A549 treated with AZD9567 at 1 μM for 4 hours (cell line): Measurements from ENCODE around the gene KRTAP5-9. TPM values are rescaled to one million over a fixed set of nuclear protein-coding genes. Genes with fewer than 3 reads are reported as not detected.

Experiments used
- total RNA-seq: library from RNA; stranded (reverse); fragments of 200-300 nt; extraction: Qiagen RNA extraction; gene quantifications from 5 replicates; pipeline ENCODE4 v1.2.3, GENCODE V29; 2022; ENCODE audit not compliant: insufficient read depth

Gene KRTAP5-9
- 0.07 TPM in 1 of 5 replicates, not detected in the others for total RNA-seq

DNA sequence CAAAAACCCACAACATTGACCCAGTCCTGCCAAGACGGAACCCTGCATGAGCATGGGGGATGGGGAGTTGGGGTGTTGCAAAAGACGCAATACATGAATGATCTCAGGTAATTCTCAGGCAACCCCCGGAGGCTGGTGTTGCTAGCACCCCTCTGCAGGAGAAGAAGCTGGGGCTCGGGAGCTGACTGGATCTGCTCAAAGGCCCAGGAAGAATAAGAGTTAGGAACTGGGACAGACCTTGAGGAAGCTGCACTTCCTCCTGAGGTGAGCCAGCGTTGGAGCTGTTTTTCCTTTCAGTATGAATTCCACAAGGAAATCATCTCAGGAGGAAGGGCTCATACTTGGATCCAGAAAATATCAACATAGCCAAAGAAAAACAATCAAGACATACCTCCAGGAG lies at the start of gene KRTAP5-9:
Gene KRTAP5-9, plus strand, starts transcription at position 301 of the 400 bp plus-strand sequence. CDS start 238 bp downstream, outside the sequence.

GRCh38 chr11:71526796-71527575 lies 21.2 kb upstream of the KRTAP5-9 start, which contains the start of gene KRTAP5-7:
Gene KRTAP5-7 (plus strand): TSS chr11:71527267. CDS start chr11:71527301, 34 bp downstream.

GRCh38 chr11:71537977-71538665 lies 10.1 kb upstream of the KRTAP5-9 start, which contains the start of gene KRTAP5-8:
Gene KRTAP5-8 (plus strand): TSS chr11:71538025. CDS start chr11:71538056, 31 bp downstream.

DNA sequence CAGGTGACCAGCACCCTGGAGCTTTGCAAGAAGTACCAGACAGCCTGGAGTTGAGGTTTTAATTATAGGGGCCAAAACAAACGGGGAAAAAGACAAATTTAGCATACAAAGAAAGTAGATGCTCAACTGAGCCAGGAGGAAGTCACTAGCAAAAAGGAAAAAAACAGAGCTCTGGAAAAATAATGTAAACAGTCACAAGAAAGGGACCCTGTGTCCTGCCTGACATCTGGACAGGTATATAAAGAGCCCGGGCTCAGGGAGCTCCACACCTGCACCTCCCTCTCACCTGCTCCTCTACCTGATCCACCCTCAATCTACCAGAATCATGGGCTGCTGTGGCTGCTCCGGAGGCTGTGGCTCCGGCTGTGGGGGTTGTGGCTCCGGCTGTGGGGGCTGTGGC lies 17.0 kb downstream of the KRTAP5-9 start, which contains the start of gene KRTAP5-10:
Gene KRTAP5-10, plus strand, starts transcription at position 301 of the 400 bp plus-strand sequence. Its CDS starts 25 bp downstream, at position 326.

DNA sequence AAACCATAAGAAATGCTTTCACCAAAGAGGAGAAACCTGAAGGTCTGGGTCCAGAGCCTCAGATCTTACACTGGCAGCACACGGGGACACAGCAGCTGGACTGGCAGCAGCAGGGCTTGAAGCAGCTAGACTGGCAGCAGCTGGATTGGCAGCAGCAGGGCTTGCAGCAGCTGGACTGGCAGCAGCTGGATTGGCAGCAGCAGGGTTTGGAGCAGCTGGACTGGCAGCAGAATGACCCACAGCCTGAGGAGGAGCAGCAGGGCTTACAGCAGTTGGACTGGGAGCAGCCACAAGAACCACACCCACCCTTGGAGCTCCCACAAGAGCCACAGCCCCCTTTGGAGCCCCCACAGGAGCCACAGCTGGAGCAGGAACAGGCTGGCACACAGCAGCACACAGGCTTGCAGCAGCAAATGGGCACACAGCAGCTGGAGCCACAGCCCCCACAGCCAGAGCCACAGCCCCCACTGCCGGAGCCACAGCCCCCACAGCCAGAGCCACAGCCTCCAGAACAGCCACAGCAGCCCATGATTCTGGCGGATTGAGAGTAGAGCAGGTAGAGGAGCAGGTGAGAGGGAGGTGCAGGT lies 34.2 kb downstream of the KRTAP5-9 start, which contains the start of gene KRTAP5-11:
Gene KRTAP5-11, minus strand, starts transcription at position 567 of the 587 bp plus-strand sequence. Its CDS starts 38 bp downstream, at position 529.

Other genes starting within 250 kb of the KRTAP5-9 start
- 37.5 to 52.8 TPM (median 50.6 TPM) in 5 replicates for gene DHCR7, start 100.0 kb upstream of the KRTAP5-9 start, total RNA-seq
- gene NADSYN1, start 95.2 kb upstream of the KRTAP5-9 start, total RNA-seq, result 49.8 to 54.3 TPM (median 51.6 TPM) in 5 replicates
- not detected in 5 replicates for gene KRTAP5-7, start 21.2 kb upstream of the KRTAP5-9 start, total RNA-seq
- gene KRTAP5-8, start 10.4 kb upstream of the KRTAP5-9 start, total RNA-seq, result not detected in 5 replicates
- gene KRTAP5-10, start 17.1 kb downstream of the KRTAP5-9 start, total RNA-seq, result not detected in 5 replicates
- not detected in 5 replicates for gene KRTAP5-11, start 34.5 kb downstream of the KRTAP5-9 start, total RNA-seq